Measurements from ENCODE around the gene SIMC1. TPM values are rescaled to one million over a fixed set of nuclear protein-coding genes. Genes with fewer than 3 reads are reported as not detected.
"Not testable (repeated sequence)": the region's sequence is repeated elsewhere in the genome, so short reads cannot be mapped to it uniquely, and the experiment has no call there.

SIMC1 gene
- total RNA-seq (2014; rRNA removed; shearing (Covaris generic)) (22.0 and 33.6 TPM in 2 replicates), total RNA-seq (2022) (57.5 and 62.8 TPM in 2 replicates), Bru-seq, nascent RNA (percentile 78 among the genes with signal in this experiment), BruChase-seq, experiment 1, labeled RNA remaining after a 6-hour chase (percentile 77 among the genes with signal in this experiment), BruChase-seq, experiment 2, labeled RNA remaining after a 2-hour chase (percentile 75 among the genes with signal in this experiment)
- long read RNA-seq, transcript SIMC1-203 (10 exons, 2,694 nt) = major isoform, 78 of 124 reads
- long read RNA-seq, transcript SIMC1-202 (9 exons, 2,056 nt) = minor isoform, 6 of 124 reads
- long read RNA-seq, partial matches to known transcripts = 19 of 124 reads
- long read RNA-seq, other reads (novel, unspliced or antisense) = 19 of 124 reads

- H3K36me3 ChIP-seq (ENCODE audit: insufficient read depth, low read length); H3K79me2 ChIP-seq (ENCODE audit: insufficient read depth, low read depth, low read length); H3K9me3 ChIP-seq (ENCODE audit: low read length); H3K9me2 ChIP-seq (ENCODE audit: insufficient read depth, low read length); H4K20me1 ChIP-seq (ENCODE audit: insufficient read depth, low read length); H2AFZ ChIP-seq (ENCODE audit: low read length); BruUV-seq (replicated peaks); CTCF ChIA-PET (ENCODE audit: unreplicated experiment); POLR2A ChIA-PET: not testable (repeated sequence)
- intact Hi-C loops (cut with micrococcal nuclease; ENCODE audit: unreplicated experiment) = loop anchor here (10.0 kb wide), 1 partner anchor 147 kb away; the partner anchor contains the start of genes HIGD2A and NOP16
- H3K27ac ChIP-seq (ENCODE audit: low read depth, low read length, poor library complexity, severe bottlenecking) = peak within 1 kb of the TSS; percentile 39
- H3K4me1 ChIP-seq (ENCODE audit: insufficient read depth, low read length, poor library complexity, severe bottlenecking) = peaks cover 10% of the 10 kb centered on the region
- DNase-seq (ENCODE audit: low spot score) = peak; percentile 60
- H3K4me2 ChIP-seq (ENCODE audit: low read length) = peak within 1 kb of the TSS; percentile 41; the same call in 1 of the 2 replicates
- H3K4me3 ChIP-seq (ENCODE audit: low read depth, low read length, poor library complexity, severe bottlenecking) = peak within 1 kb of the TSS; percentile 62
These were observed at the start of gene SIMC1 for GRCh38 chr5:176237971-176238644. SIMC1 (plus strand) TSS chr5:176238424; CDS start chr5:176238509, 85 bp downstream.

- no peak overlapping the region for H3K4me2 ChIP-seq (ENCODE audit: low read length)
- no peaks in the 10 kb centered on the region for H3K79me2 ChIP-seq (ENCODE audit: insufficient read depth, low read depth, low read length)
- H3K27ac ChIP-seq (ENCODE audit: low read depth, low read length, poor library complexity, severe bottlenecking) = no peak overlapping the region
- intact Hi-C loops (cut with micrococcal nuclease; ENCODE audit: unreplicated experiment) = no loop called here
- no peak overlapping the region for H3K4me3 ChIP-seq (ENCODE audit: low read depth, low read length, poor library complexity, severe bottlenecking)
- no peaks in the 10 kb centered on the region for H3K36me3 ChIP-seq (ENCODE audit: insufficient read depth, low read length)
- no peaks in the 10 kb centered on the region for H3K4me1 ChIP-seq (ENCODE audit: insufficient read depth, low read length, poor library complexity, severe bottlenecking)
- H3K9me3 ChIP-seq (ENCODE audit: low read length) = no peaks in the 10 kb centered on the region
- no peak overlapping the region for H2AFZ ChIP-seq (ENCODE audit: low read length)
- TF ChIP-seq EZH2phosphoT487 (IDR thresholded peaks at IDR 0.05; ENCODE audit: borderline replicate concordance, low read depth, low read length) (no peak), CTCF (conservative IDR thresholded peaks at IDR 0.05; ENCODE audit: low read length) (no peak)
- H3K9me2 ChIP-seq (ENCODE audit: insufficient read depth, low read length) = no peaks in the 10 kb centered on the region
- DNase-seq (ENCODE audit: low spot score) = no peak
- ChIA-PET POLR2A (interaction anchor here (0.6 kb wide), 1 partner anchor 986 kb away, joined by 3 read pairs; no protein-coding TSS in a partner anchor), CTCF (ENCODE audit: unreplicated experiment) (no interaction called here)
- BruUV-seq (replicated peaks) = no TSS peak
- no peaks in the 10 kb centered on the region for H4K20me1 ChIP-seq (ENCODE audit: insufficient read depth, low read length)
These were observed 49.6 kb upstream of the SIMC1 start for GRCh38 chr5:176188506-176189193.

- Histone ChIP-seq H2AFZ (ENCODE audit: low read length) (no peak overlapping the region), H3K36me3 (ENCODE audit: insufficient read depth, low read length) (no peaks in the 10 kb centered on the region), H3K4me3 (ENCODE audit: low read depth, low read length, poor library complexity, severe bottlenecking) (no peak overlapping the region), H3K9me3 (ENCODE audit: low read length) (no peaks in the 10 kb centered on the region), H3K9me2 (ENCODE audit: insufficient read depth, low read length) (no peaks in the 10 kb centered on the region), H3K4me2 (ENCODE audit: low read length) (no peak overlapping the region), H3K27ac (ENCODE audit: low read depth, low read length, poor library complexity, severe bottlenecking) (no peak overlapping the region), H3K79me2 (ENCODE audit: insufficient read depth, low read depth, low read length) (no peaks in the 10 kb centered on the region), H4K20me1 (ENCODE audit: insufficient read depth, low read length) (no peaks in the 10 kb centered on the region), H3K4me1 (ENCODE audit: insufficient read depth, low read length, poor library complexity, severe bottlenecking) (no peaks in the 10 kb centered on the region)
- DNase-seq (ENCODE audit: low spot score) = no peak
- ChIA-PET POLR2A (no interaction called here), CTCF (ENCODE audit: unreplicated experiment) (no interaction called here)
- intact Hi-C loops (cut with micrococcal nuclease; ENCODE audit: unreplicated experiment) = no loop called here
- TF ChIP-seq CTCF (conservative IDR thresholded peaks at IDR 0.05; ENCODE audit: low read length) = no peak
- TF ChIP-seq EZH2phosphoT487 (IDR thresholded peaks at IDR 0.05; ENCODE audit: borderline replicate concordance, low read depth, low read length) = no peak
- BruUV-seq (replicated peaks) = no TSS peak
These were observed 48.4 kb upstream of the SIMC1 start for GRCh38 chr5:176189857-176190256.
